Gastrocnemius medialis (tissue), 4 donors: Measurements from ENCODE around the gene SYMPK. TPM values are rescaled to one million over a fixed set of nuclear protein-coding genes. Genes with fewer than 3 reads are reported as not detected.
A peak's percentile ranks its signal among the peaks of the same experiment; 100 is the strongest.

ENCODE experiments used
- ATAC-seq, 2 donors: fragments of 150-250 bp; one replicate each; pipeline ENCODE4 v1.9.1; 2016
- DNase-seq, 2 donors: peaks; one replicate each; pipeline ENCODE4 v3.0.0-alpha.2; 2019
- H3K27ac ChIP-seq, 4 donors: fragments of 200-600 bp; sonication (generic); 1 replicate in 1 of 4; 2 replicates in 3 of 4; pipeline ENCODE4 v1.5.1; 2016 to 2018; ENCODE audit warnings: mild to moderate bottlenecking in 2 of 4, moderate library complexity in 1 of 4
- H3K27me3 ChIP-seq, 3 donors: fragments of 200-600 bp; sonication (generic) in 2 of 3; 1 replicate in 1 of 3; 2 replicates in 2 of 3; pipeline versions ENCODE4 v1.5.1 to v1.6.0; 2016 to 2019; ENCODE audit warnings: mild to moderate bottlenecking in 1 of 3, moderate library complexity in 1 of 3
- H3K36me3 ChIP-seq, 2 donors: fragments of 200-600 bp; sonication (generic) in 1 of 2; one replicate each; pipeline ENCODE4 v1.5.1; 2017 to 2018
- H3K4me1 ChIP-seq, 2 donors: fragments of 200-600 bp; sonication (generic) in 1 of 2; one replicate each; pipeline ENCODE4 v1.5.1; 2016 to 2017; ENCODE audit warnings: mild to moderate bottlenecking in 2 of 2
- H3K4me3 ChIP-seq, 4 donors: fragments of 200-600 bp; sonication (generic) in 3 of 4; 1 replicate in 1 of 4; 2 replicates in 3 of 4; pipeline ENCODE4 v1.5.1; 2016 to 2019; ENCODE audit warnings: mild to moderate bottlenecking in 2 of 4
- H3K9me3 ChIP-seq, 3 donors: fragments of 200-600 bp; sonication (generic) in 2 of 3; 1 replicate in 1 of 3; 2 replicates in 2 of 3; pipeline ENCODE4 v1.5.1; 2016 to 2019
- CTCF ChIP-seq, 5 experiments: fragments of 450-650 bp in 3 of 5; fragments of 200-600 bp in 2 of 5; sonication (generic) in 2 of 5; IDR thresholded peaks in 4 of 5; conservative IDR thresholded peaks in 1 of 5; 1 replicate in 4 of 5; 2 replicates in 1 of 5; pipeline ENCODE4 v1.5.1; 2016 to 2019; ENCODE audit warnings: antibody characterized with exemption in 5 of 5, mild to moderate bottlenecking in 3 of 5, moderate library complexity in 3 of 5
- POLR2A ChIP-seq, 2 donors: fragments of 450-650 bp; IDR thresholded peaks; one replicate each; pipeline ENCODE4 v1.6.1; 2017; ENCODE audit warnings: antibody characterized with exemption in 2 of 2, mild to moderate bottlenecking in 2 of 2, moderate library complexity in 2 of 2
- in situ Hi-C, 4 donors: fragments of 200-750 bp; cut with MboI; loops; one replicate each; pipeline versions ENCODE4 v1.15.0 to v1.8.0; 2017; ENCODE audit warnings: low sequenced_read_pairs in 4 of 4
- intact Hi-C: fragments of 100-400 bp; cut with DNase I; formaldehyde crosslinking; loops from one replicate; pipeline ENCODE4 v1.15.1; 2023; ENCODE audit warnings: low total_unique reads
- total RNA-seq, 4 donors: library from RNA; depleted of rRNA; stranded (reverse); fragments of >200 nt; gene quantifications; one replicate each; pipeline versions ENCODE4 v1.1.0 to v1.2.3, GENCODE V29; 2016

The SYMPK gene
- total RNA-seq, 4 donors from 2014 or later = 14.1 to 64.6 (median 34.9) TPM

DNA sequence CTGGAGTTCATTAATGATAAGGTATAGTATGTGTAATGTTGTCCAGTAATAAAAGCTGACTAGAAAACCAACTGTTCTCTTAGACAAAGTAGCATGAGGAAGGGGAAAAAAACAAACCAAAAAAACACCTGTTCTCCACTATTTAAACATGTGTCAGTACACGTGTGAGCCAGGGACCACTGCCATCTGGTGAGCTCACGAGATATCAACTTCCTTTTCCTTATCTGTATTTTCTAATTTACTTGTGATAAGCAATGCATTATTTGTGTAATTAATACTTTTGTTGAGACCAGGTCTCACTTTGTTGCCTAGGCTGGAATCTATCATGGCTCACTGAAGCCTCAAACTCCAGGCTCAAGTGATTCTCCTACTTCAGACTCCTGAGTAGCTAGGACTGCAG, 89.6 kb downstream of the SYMPK start:
- peak overlapping the region; percentile 29 to 98 (median 70) for H3K27ac ChIP-seq
- H3K36me3 ChIP-seq = peaks cover 0 to 39% of the 10 kb centered on the region in 2 donors
- H3K9me3 ChIP-seq = no peaks in the 10 kb centered on the region
- no peak for ATAC-seq
- in situ Hi-C loops = no loop called here
- intact Hi-C loops = no loop called here
- DNase-seq = no peak
- H3K27me3 ChIP-seq = no peaks in the 10 kb centered on the region
- TF ChIP-seq CTCF (IDR thresholded peaks at IDR 0.05 in 4 of 5, conservative IDR thresholded peaks at IDR 0.05 in 1 of 5) (no peak), POLR2A (IDR thresholded peaks at IDR 0.05) (no peak)
- H3K4me3 ChIP-seq = no peak overlapping the region
- peaks cover 3 to 9% of the 10 kb centered on the region in 2 donors for H3K4me1 ChIP-seq

DNA sequence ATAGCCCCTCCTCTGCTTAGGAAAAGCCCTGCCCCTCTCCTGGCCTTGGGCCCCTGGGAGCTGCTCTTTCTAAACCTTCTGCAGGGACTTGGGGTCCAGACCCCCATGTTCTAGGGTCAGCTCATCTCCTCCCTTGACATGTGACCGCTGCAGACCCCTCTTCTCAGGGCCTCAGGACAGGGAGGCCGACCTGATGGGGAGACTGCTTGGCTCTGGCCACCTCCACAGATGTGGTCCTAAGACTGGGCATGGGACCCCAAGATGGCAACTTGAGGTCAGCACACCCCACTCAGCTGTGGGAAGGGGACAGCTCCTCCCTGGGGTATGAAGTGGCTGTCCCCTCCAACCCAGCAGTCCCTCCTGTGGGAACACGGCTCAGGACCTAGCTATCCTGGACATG, 90.0 kb downstream of the SYMPK start:
- DNase-seq (no peak), ATAC-seq (no peak)
- H3K27me3 ChIP-seq = no peaks in the 10 kb centered on the region
- TF ChIP-seq POLR2A (IDR thresholded peaks at IDR 0.05) = no peak
- TF ChIP-seq CTCF (IDR thresholded peaks at IDR 0.05 in 4 of 5, conservative IDR thresholded peaks at IDR 0.05 in 1 of 5) = no peak
- peak overlapping the region; percentile 44 to 99 (median 97) for H3K27ac ChIP-seq
- H3K36me3 ChIP-seq = peaks cover 0 to 34% of the 10 kb centered on the region in 2 donors
- intact Hi-C loops (no loop called here), in situ Hi-C loops (no loop called here)
- H3K4me3 ChIP-seq = no peak overlapping the region
- H3K4me1 ChIP-seq = peaks cover 3 to 9% of the 10 kb centered on the region in 2 donors
- H3K9me3 ChIP-seq = no peaks in the 10 kb centered on the region

DNA sequence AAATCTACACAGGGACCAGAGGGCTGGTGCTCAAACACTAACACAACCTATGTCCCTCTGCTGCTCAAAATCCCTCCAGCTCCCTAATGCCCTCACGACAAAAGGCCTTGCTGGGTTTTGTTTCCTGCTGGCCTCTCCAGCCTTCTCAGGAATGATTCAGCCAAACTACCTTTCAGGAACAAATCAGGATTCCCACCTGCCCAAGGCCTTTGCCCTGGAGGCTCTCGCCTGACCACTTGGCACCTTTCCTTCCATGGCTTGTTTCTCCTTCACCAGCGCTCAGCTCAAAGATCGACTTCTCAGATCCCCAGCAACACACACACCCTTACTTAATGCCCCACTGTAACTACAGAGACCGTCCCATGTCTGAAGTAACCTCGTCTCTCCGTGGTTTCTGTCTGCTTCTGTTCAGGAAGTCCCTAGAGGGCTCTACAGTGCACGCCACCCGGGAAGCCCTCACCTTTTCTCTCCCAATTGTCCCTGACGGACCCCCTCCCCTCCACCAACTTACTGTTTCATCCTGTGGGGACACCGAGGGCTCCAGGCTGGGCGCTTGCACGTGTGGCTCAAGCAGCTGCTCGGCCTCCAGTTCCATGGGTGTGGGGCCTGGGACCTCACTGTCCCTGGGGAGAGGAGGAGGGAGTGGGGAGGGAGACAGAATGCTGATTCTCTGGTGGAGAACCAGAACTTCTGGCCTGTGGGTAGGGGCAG, 90.7 kb downstream of the SYMPK start:
- H3K36me3 ChIP-seq = peaks cover 0 to 28% of the 10 kb centered on the region in 2 donors
- H3K27ac ChIP-seq = peak overlapping the region; percentile 44 to 99 (median 97)
- no peaks in the 10 kb centered on the region for H3K9me3 ChIP-seq
- ATAC-seq (no peak), DNase-seq (no peak)
- H3K4me3 ChIP-seq = no peak overlapping the region
- intact Hi-C loops (no loop called here), in situ Hi-C loops (no loop called here)
- no peaks in the 10 kb centered on the region for H3K27me3 ChIP-seq
- no peak for TF ChIP-seq POLR2A (IDR thresholded peaks at IDR 0.05)
- TF ChIP-seq CTCF (IDR thresholded peaks at IDR 0.05 in 4 of 5, conservative IDR thresholded peaks at IDR 0.05 in 1 of 5) = no peak
- peaks cover 3 to 11% of the 10 kb centered on the region in 2 donors for H3K4me1 ChIP-seq

DNA sequence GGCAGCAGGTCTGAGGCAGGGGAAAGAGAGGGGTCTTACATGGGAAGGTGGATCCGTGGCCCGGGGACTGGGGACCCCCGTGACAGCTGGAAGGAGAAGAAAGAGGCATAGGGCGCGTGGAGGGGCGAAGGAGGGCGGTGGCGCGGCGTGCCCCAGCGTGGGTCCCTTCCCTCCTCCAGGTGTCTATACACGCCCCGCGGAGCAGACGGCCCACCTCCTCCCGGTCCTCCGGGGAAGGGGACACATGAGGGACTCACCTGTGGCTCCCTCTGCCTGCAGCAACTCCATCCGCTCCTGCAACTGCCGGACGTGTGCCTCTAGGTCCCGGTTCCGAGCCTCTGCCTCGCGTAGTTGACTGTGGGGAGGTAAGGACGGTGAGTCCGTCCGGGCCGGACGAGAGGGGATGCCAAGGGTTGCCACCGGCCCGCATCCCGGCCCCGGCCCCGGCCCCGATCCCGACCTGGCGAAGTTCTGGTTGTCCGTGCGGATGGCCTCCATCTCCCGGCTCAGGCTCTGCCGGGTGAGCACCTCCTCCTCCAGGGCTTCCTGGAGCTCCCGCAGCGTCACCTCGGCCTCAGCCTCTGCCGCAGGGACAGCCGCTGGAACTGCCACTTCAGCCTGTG, 91.5 kb downstream of the SYMPK start:
- Histone ChIP-seq H3K4me3 (peak overlapping the region in 3 of 4 donors; percentile 79 to 90 (median 86)), H3K36me3 (peaks cover 0 to 19% of the 10 kb centered on the region in 2 donors), H3K9me3 (no peaks in the 10 kb centered on the region), H3K4me1 (peaks cover 11 to 20% of the 10 kb centered on the region in 2 donors), H3K27me3 (no peaks in the 10 kb centered on the region), H3K27ac (peak overlapping the region; percentile 95 to 99 (median 97))
- intact Hi-C loops = loop anchor here (2.0 kb wide), 1 partner anchor 91 kb away; the partner anchor contains the start of gene SYMPK
- TF ChIP-seq POLR2A (IDR thresholded peaks at IDR 0.05) (no peak), CTCF (IDR thresholded peaks at IDR 0.05 in 4 of 5, conservative IDR thresholded peaks at IDR 0.05 in 1 of 5) (no peak)
- DNase-seq (no peak), ATAC-seq (no peak)
- in situ Hi-C loops = no loop called here
